HG03558 (cell line): Measurements from ENCODE around the gene ICA1.

Experiments
- ATAC-seq: cut with Tn5 transposase; IDR thresholded peaks from one replicate; pipeline ENCODE4 v1.9.1; 2021; ENCODE audit warnings: moderate number of reproducible peaks; ENCODE audit not compliant: unreplicated experiment; ENCODE audit errors: extremely low read depth

ICA1 gene

DNA sequence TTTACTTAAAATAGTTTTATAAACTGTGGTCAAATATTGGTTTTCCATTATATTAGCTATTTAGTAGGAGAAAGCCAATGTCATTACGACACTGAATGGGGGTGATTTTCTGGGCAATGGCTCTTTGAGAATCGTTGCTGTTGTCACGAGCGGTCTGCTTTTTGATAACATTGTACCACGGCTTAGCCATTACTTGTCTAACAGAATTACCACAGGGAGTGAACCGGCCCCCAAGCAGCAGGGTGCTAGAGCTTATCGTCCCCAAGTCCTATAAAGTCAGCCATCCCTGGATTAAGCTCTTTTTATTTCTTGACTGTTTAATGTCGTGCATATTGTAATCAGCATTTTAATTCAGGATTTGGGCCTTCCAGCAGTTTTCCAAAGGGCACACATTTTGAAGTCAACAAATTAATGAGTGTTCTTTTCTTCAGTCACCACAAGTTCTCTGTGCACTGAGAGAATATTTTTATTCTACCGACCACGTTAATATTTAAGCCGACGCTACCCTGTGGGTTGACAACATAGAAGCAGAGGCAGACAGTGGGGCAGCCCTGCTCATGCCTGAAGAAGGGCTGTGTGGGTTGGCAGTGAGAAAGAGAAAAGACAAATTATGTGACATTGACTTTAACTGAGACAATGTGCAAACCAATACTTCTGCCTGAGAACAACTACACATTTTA, 125.8 kb downstream of the ICA1 start:
- no peak for ATAC-seq

DNA sequence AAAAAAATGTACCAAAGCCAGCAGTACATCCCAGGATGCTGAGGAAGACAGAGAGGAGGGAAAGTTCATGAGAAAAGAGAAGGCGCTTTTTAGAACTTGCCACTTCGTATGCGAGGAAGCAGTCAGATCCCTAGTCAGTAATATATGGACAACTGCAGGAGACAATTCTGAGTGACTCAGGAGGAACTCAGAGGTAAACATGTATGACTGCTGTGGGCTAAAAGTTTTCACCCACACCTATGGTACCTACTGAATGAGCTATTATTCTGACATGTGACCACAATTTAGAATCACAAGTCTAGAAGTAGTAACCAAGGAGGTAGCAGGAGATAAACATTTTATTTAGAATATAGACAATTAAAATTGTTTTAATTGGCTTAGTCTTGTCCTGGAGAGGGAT, 126.5 kb downstream of the ICA1 start:
- ATAC-seq, result no peak

DNA sequence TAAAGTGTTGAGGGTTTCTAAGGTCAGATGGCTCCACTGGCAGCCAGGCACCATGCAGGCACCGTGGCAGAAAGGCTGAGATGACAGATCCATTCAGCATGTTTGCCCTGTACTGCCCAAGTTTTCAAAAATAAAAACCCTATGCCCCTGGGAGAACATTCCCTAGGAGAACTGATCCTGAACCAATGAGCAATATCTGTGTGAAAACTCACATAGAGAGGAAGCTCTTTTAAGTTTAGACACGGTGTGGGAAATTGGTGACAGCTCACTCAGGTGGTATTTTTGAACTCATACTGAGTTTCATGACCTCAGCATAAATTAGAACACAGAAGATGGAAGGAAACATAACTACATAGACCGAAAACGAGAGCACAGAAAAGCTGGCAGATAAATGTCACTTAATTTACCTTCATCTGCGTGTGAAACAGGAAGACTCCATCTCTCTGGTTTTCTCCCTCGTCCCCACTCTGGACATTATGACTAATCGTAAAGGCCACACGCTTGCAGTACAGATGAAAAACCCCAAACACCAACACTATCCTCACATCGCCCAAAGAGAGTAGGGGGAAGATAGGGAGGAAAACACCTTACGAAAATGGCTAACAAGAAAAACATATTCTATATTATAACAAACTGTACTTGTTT, 127.8 kb downstream of the ICA1 start:
- ATAC-seq, result peak; percentile 77

DNA sequence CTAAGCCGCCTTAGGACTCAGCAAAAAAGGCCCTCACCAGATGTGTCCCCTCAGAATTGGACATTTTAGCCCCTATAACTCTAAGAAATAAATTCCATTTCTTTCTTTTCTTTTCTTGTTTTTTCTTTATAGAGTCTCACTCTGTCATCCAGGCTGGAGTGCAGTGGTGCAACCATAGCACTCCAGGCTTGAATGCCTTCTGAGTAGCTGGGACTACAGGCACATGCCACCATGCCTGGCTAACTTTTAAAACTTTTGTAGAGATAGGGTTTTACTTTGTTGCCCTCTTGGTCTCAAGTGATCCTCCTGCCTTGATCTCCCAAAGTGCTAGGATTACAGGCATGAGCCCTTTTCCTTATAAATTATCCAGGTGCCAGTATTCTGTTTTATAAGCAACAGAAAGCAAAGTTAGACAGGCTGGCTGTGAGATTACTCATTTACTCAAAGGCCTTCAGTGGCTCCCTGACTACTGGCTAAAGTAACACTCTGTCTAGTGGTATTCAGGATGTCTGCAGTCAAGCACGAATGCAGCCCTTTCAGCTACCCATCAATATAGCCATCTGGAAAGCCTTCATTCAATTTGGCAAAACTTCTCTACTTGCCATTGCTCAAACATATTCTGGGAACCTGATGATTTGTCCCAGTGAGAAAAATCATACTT, 128.6 kb downstream of the ICA1 start:
- no peak for ATAC-seq

DNA sequence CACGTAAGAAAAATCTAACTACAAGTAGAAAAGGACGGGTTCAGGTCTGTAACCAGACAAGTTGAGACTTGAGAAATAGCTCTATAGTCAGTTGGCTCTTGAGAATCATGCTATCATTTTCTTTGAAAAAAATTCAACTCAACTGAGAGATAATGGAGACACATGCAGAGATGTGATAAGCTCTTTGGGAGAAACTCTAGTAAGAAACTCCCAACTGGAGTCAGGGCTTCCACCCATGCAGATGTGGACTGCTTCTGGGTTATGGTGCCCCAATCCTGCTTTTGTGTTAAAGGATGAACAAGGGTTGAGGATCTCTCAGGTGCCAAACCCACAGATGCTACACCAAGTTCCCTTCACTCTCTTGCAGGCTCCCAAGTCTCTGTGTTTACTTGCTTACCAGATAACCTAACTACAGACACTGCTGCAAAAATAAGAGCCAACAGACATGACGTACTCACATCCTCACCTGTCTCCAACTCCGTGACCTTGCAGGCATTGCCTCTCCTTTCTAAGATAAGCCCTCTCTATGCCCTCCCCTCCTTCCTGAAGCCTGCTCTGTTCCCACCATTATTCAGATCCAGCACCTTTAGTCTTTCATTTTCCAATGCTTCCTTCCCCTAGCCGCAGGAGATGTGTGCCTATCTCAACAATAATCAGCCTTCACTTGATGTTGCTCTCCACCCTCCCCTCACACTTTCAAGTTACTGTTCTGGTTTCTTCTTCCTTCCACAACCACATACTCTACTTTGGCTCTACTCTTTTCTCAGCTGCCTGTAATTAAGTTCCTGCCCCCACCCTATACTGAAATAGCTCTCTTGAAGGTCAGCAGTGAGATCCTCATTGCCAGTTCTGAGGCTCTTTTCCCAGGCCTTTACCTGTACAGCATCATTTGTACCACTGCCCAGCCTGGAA, 130.0 kb downstream of the ICA1 start:
- no peak for ATAC-seq

DNA sequence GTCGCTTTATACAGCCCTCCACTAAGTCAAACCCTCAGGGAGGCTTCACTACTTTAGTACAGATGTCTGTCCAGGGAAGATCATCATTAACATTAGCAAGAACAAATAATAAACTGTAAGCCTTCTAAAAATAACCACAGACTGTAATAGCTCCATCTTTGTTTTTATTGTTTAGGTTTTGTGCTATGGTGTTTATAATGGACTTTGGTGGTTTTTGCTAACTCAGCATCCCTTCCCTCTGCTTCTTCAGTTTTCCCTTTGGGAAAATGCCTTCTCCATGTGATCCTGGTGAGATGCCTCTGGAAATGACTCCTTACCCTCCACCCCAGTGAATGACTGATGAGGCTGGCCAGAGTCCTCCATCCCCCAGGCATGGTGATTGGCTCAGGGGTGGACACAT, 131.3 kb downstream of the ICA1 start:
- no peak for ATAC-seq

DNA sequence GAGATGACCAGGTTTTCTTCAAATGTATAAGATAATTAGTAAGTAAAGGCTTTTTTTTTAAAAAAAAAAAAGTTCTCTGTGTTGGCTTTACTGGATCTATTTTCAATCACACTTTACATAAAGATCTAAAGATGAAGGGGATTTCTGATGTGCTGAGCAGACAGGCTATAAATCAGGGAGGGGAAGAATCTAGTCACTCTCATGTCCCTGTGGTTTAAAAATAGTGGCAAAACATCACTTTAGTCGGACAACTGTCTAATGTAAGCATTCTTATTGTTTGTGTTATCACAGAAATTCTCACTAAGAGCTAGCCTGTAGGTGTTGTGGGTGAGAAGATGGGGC, 132.7 kb downstream of the ICA1 start:
- no peak for ATAC-seq

DNA sequence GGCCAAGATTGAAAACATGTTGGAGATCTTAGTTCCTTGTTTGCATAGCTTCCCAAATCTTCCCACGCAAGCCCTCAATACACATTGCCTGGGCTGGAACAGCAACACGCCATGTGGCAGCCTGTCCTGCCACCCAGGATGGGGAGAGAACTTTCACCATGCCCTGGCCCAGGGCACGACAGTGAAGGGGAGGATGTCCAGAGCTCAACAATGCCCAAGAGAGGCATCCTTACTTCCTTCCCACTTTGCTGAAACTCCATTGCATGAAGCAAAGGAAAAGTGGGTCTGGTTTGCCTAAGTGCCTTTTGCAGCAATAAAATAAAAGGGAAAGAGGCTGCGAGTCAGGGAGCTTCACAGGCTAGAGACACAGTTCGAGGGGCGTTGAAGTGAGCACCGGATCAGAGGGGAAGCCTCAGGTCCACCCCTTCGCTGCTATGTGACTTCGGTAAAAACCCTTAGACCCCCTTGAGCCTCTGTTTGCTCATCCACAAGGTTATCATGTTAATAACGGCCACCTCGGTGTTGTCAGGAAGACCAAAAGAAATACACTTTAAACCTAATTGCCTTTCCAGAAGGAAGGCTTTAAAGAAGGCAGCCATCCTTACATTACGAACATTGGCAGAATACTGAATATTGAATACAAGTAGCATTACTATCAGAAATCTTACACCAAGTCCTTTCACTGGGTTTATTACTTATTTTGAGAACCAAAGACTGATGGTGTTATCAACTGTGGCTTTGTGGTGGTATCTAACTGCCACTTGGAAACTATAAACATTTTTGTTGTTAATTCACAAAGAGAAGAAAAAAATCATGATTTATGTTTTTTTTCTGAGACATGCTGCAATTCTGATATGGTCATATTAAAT, 133.3 kb downstream of the ICA1 start:
- no peak for ATAC-seq

DNA sequence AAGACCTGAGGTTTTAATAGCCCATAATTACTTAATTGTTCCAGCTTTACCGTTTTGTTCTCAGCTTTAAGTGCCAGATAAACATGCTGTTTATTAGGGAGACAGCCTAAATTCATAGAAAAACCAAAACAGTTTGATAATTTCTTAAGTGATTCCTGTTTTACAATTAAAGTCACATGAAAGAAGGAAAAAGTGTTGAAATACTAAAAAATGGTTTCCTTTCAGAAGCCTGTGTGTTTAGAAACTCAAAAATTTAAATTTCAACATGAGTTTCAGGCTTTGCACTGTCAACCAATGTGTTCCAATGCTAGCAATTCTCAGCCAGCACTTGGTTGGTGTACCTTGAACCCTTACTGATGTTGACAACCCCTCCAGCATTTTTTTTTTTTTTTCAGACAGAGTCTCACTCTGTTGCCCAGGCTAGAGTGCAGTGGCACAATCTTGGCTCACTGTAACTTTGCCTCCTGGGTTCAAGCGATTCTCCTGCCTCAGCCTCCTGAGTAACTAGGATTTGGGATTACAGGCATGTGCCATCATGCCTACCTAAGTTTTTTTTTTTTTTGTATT, 135.3 kb downstream of the ICA1 start:
- ATAC-seq, result no peak

DNA sequence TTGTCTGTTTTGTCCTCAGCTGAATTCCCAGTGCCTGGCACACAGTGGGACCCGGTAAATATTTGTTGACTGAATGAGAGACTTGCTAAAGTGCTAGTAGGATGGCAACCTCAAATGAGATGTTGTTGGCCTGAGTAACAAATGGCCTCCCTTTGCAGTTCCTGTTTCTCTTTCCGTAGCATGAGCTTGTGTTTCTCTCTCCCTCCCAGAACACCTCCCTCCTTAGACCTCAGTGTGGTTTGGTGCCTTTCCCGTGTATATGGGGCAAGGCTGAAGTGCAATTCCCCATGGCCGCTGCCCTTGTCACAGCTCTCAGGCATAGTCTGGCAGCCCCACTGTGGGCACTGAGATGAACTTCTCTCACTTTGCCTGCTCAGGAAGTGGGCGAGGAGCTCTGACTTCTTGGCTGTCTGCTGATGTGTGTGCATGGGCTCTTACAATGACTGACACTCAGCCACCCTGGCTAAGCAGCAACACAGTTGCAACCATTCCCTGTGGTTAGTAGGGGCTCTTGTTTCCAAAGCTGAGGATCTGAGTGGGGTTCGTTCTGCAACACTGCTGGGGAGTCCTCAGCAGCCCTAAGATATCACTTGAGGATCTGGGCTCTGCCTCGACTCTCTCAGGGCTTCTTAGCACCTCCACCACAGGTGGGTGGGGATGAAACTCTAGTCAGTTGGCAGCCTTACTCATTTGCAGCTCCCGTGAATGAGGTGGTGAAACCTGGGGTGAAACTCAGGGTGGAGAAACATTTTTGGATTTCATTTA, 136.1 kb downstream of the ICA1 start:
- ATAC-seq, result peak; percentile 52

DNA sequence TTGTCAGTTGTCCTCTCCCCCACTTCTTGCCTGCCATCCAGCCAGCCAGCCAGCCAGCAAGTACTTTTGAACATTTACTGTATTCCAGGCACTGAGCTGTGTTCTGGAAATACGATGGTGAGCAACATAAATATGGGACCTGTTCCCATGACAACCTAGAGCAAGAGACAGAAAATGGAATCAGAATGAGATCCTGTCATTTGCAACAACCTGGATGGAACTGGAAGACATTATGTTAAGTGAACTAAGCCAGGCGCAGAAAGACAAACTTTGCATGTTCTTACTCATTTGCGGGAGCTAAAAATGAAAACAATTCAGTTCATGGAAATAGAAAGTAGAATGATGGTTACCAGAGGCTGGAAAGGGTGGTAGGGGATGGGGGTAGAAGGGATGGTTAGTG, 140.7 kb downstream of the ICA1 start:
- no peak for ATAC-seq

DNA sequence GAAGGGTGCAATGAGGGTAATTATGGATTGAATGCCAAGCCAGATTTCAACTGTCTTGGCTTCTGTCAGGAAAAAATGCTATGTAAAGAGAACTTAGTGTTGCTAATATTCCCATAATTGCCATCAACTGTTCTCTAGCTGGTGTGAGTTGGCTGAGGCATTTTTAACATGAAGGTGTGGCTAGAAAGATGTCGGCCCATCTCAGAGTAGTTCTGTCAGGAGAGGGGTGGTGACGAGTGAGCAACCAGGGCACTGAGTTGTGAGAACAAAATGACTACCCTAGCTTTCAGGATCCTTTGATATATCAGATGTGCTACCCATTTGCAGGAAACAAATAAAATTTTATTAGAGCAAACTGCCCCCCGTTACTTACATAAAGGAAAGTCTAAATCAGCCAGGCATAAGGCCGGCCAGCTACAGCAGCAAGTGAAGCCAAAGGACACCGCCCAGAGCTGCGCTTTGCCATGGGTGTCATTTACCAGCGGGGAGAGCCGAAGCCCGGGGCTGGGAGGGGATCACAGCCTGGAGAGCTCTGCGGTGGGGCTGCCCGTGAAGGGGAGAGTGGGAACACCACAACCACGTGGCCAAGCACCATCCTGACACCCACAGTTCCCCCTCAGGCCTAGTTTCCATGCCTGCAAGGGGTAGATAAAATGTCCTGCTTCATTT, 141.4 kb downstream of the ICA1 start:
- no peak for ATAC-seq

DNA sequence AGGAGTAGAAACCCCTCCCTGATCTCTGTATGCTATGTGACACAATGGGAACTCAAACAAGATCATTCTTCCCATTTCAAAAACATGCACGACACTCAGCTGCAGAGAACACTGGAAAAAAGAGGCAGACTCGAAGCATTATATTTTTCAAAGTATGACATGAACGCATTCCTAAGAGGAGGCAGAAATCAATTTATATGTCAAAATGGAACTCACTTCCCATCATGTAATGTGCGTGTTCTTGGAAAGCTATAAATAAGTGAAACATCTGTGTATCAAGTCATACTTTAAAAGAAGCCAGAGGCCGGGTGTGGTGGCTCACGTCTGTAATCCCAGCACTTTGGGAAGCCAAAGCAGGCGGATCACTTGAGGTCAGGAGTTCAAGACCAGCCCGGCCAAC, 142.7 kb downstream of the ICA1 start:
- no peak for ATAC-seq

DNA sequence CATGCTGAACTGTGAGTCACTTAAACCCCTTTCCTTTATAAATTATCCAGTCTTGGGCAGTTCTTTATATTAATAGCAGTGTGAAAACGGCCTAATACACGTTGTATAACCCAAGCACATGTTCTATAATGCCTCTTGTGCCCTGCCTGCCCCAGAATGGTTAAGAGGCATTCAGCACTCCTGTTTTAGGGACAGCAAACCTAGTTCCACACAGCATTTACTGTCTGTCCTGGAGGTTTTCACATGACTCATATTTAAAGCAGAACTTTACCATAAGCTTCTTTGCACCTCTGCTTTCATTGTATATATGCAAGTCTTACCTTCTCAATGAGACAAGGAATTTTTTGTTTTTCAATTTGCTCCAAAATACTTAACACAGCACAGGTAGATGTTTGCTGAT, 144.8 kb downstream of the ICA1 start:
- ATAC-seq, result no peak

DNA sequence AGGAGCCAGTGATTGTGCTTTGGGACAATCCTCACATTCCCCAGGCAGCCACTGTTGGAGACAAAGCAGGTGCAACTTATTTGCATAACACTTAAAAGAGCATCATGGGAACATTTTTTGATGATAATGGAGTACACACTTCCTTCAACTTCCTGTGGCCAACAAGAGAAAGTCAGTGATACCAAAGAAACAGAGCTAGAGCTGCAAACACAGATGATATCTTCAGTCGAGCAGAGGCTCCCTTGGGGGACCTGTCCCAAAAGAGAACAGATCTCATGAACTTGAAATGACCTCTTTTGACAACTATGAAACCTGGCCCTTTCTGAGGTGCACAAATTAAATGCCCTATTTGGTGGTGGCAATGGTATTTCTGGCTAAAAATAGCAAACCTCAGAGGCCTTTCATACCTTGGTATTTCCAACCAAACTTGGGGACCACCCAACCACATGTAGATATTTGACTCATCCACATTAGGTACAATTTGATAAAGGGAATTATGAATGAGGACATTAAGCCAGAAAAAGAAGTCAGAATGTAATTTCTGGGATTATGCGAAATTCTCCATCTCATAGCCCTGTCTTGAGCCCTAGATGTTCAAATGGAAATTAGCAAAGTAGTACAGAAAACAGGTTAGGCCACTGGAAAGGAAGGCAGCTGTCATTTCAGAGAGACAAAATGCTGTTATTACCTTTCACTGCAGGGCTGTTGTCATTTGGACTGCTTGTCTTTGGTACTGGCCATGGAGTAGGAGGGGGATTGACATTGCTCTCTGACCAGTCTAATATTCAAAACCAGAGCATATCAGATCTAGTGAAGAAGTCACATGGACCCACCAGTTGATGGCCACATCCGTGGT, 146.2 kb downstream of the ICA1 start:
- peak; percentile 85 for ATAC-seq

DNA sequence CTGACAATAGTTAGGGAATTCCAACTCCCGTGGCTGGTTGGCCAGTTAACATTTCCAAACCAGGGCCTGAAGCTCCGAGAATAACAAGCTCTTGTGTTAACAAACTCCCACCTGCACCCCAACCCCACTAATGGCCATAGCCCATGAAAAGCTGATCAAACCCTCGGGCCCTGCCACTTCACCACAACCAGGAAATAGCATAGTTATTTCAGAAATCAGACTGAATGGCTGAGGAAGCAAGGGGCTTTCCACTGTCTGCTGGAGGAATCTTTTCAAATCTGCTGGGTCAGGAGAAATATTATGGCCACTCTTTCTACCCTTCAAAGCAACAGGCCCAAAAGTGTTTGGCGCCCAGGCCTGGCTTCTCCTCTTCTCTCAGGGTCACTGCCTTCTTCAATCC, 147.8 kb downstream of the ICA1 start:
- no peak for ATAC-seq

DNA sequence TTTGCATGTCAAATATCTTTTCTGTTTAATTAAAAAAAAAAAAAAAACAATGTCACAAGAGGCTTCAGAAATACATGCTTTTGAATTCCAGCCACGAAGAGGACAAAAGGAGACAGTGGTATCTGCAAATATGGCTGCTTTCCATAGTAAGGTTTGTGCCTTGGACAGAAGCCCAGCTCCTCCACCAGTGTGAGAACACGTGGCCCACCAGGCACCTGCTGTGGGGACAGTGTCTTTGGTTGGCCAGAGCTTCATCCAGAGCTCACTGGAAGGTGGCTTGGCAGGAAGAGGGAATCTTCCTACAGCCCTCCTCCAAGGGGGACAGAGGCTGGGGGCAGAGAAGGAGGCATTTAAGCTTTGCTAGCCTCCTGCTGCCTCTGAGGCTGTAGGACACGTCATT, 148.8 kb downstream of the ICA1 start:
- no peak for ATAC-seq
